ENCODE measurements around the gene SCN4A. TPM values are rescaled to one million over a fixed set of nuclear protein-coding genes. Genes with fewer than 3 reads are reported as not detected.

The SCN4A gene
- total RNA-seq, 1 donor: not detected

- TF ChIP-seq CTCF (IDR thresholded peaks at IDR 0.05; ENCODE audit: insufficient read depth, low read depth, low read length): no peak
- DNase-seq (ENCODE audit: low read depth): no peak
- H3K4me3 ChIP-seq (ENCODE audit: low read depth, low read length): no peak overlapping the region
Measured at GRCh38 chr17:63933598-63933997, 39.1 kb downstream of the SCN4A start.

GRCh38 chr17:63932721-63933120, 40.0 kb downstream of the SCN4A start:
- no peak for TF ChIP-seq CTCF (IDR thresholded peaks at IDR 0.05; ENCODE audit: insufficient read depth, low read depth, low read length)
- DNase-seq (ENCODE audit: low read depth): no peak
- H3K4me3 ChIP-seq (ENCODE audit: low read depth, low read length): no peak overlapping the region

- no peak for DNase-seq (ENCODE audit: low read depth)
- H3K4me3 ChIP-seq (ENCODE audit: low read depth, low read length): no peak within 1 kb of the TSS
- TF ChIP-seq CTCF (IDR thresholded peaks at IDR 0.05; ENCODE audit: insufficient read depth, low read depth, low read length): no peak
Measured at GRCh38 chr17:63931981-63932561, 40.6 kb downstream of the SCN4A start, which contains the start of gene CD79B. Gene CD79B (minus strand): TSS chr17:63932331. CDS start chr17:63932261, 70 bp downstream.

- TF ChIP-seq CTCF (IDR thresholded peaks at IDR 0.05; ENCODE audit: insufficient read depth, low read depth, low read length): no peak
- no peak for DNase-seq (ENCODE audit: low read depth)
Measured at GRCh38 chr17:63930951-63931575, 41.7 kb downstream of the SCN4A start.

GRCh38 chr17:63929860-63930766, 42.6 kb downstream of the SCN4A start:
- no peak for DNase-seq (ENCODE audit: low read depth)
- no peak overlapping the region for H3K4me3 ChIP-seq (ENCODE audit: low read depth, low read length)
- TF ChIP-seq CTCF (IDR thresholded peaks at IDR 0.05; ENCODE audit: insufficient read depth, low read depth, low read length): no peak

More at GRCh38 chr17:63930951-63931575, 41.7 kb downstream of the SCN4A start:
- H3K4me3 ChIP-seq (ENCODE audit: low read depth, low read length): no peak overlapping the region

GRCh38 chr17:63928966-63929695, 43.6 kb downstream of the SCN4A start:
- no peak for TF ChIP-seq CTCF (IDR thresholded peaks at IDR 0.05; ENCODE audit: insufficient read depth, low read depth, low read length)
- H3K4me3 ChIP-seq (ENCODE audit: low read depth, low read length): no peak overlapping the region
- no peak for DNase-seq (ENCODE audit: low read depth)
